Measurements from ENCODE around the gene DACT2.

DNA sequence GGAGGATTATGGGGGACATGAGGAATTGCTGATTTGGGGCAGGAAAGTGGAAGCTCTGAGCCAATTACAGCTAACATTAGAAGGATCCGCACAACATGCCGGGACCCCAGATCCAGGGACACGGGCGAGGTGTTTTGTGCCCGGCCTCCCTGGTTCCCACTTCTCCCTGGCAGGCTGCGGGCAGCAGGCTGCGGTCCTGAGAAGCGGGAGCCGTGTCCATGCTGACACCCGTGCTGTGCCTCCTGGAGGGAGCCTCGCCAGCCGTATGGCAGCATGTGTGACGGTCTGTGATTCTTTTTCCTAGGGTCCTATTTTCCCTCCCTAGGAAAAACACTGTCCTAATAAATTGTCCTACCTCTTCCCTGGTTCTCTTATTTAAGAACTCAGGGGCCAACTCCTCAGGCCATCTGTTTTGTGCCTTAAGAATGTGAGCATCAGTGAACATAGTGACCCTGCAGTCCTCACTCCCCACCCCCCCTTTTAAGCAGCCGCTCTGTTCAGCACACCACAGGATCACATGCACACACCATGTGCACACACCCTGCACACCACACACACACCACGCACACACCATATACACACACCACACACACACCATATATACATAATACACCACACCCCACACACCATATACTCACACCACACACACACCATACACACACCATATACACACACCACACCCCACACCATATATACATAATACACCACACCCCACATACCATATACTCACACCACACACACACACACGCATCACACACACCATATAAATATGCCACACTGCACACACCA is 49.9 kb downstream of the DACT2 start:
- TF ChIP-seq NR3C1 (CRISPR knock-in tag; conservative IDR thresholded peaks at IDR 0.05; ENCODE audit: low read depth) (no peak), TEAD4 (CRISPR knock-in tag; IDR thresholded peaks at IDR 0.05) (no peak), SOX15 (CRISPR knock-in tag; IDR thresholded peaks at IDR 0.05) (no peak), ZNF396 (CRISPR knock-in tag; IDR thresholded peaks at IDR 0.05; ENCODE audit: borderline replicate concordance) (no peak), ATF1 (CRISPR knock-in tag; IDR thresholded peaks at IDR 0.05) (no peak), ZNF317 (CRISPR knock-in tag; IDR thresholded peaks at IDR 0.05; ENCODE audit: borderline replicate concordance, low read depth) (no peak), ZNF232 (CRISPR knock-in tag; IDR thresholded peaks at IDR 0.05) (no peak)
- TF ChIP-seq, protein P1, sequence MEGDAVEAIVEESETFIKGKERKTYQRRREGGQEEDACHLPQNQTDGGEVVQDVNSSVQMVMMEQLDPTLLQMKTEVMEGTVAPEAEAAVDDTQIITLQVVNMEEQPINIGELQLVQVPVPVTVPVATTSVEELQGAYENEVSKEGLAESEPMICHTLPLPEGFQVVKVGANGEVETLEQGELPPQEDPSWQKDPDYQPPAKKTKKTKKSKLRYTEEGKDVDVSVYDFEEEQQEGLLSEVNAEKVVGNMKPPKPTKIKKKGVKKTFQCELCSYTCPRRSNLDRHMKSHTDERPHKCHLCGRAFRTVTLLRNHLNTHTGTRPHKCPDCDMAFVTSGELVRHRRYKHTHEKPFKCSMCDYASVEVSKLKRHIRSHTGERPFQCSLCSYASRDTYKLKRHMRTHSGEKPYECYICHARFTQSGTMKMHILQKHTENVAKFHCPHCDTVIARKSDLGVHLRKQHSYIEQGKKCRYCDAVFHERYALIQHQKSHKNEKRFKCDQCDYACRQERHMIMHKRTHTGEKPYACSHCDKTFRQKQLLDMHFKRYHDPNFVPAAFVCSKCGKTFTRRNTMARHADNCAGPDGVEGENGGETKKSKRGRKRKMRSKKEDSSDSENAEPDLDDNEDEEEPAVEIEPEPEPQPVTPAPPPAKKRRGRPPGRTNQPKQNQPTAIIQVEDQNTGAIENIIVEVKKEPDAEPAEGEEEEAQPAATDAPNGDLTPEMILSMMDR (IDR thresholded peaks at IDR 0.05): no peak
- TF ChIP-seq, protein P2, sequence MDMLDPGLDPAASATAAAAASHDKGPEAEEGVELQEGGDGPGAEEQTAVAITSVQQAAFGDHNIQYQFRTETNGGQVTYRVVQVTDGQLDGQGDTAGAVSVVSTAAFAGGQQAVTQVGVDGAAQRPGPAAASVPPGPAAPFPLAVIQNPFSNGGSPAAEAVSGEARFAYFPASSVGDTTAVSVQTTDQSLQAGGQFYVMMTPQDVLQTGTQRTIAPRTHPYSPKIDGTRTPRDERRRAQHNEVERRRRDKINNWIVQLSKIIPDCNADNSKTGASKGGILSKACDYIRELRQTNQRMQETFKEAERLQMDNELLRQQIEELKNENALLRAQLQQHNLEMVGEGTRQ (CRISPR knock-in tag; IDR thresholded peaks at IDR 0.05): no peak
- TF ChIP-seq, protein P3, sequence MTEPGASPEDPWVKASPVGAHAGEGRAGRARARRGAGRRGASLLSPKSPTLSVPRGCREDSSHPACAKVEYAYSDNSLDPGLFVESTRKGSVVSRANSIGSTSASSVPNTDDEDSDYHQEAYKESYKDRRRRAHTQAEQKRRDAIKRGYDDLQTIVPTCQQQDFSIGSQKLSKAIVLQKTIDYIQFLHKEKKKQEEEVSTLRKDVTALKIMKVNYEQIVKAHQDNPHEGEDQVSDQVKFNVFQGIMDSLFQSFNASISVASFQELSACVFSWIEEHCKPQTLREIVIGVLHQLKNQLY (CRISPR knock-in tag; IDR thresholded peaks at IDR 0.05): no peak
